HG02973 (cell line): ENCODE measurements around the gene RPL21.

ENCODE experiments used
- ATAC-seq: cut with Tn5 transposase; IDR thresholded peaks from one replicate; pipeline ENCODE4 v1.9.1; 2021; ENCODE audit warnings: moderate library complexity; ENCODE audit not compliant: unreplicated experiment

RPL21 gene

GRCh38 chr13:27257648-27258253 is 6.4 kb downstream of the RPL21 start:
- ATAC-seq = no peak

GRCh38 chr13:27258637-27259386 is 7.5 kb downstream of the RPL21 start:
- ATAC-seq = no peak

- no peak for ATAC-seq
Observed at GRCh38 chr13:27259831-27260230, 8.5 kb downstream of the RPL21 start.

GRCh38 chr13:27261396-27261795 is 10.0 kb downstream of the RPL21 start:
- ATAC-seq = no peak

GRCh38 chr13:27263438-27263837 is 12.1 kb downstream of the RPL21 start:
- no peak for ATAC-seq

- ATAC-seq = no peak
Observed at GRCh38 chr13:27264181-27264580, 12.8 kb downstream of the RPL21 start.

- no peak for ATAC-seq
Observed at GRCh38 chr13:27264648-27265047, 13.3 kb downstream of the RPL21 start.

GRCh38 chr13:27266917-27267316 is 15.6 kb downstream of the RPL21 start:
- no peak for ATAC-seq

GRCh38 chr13:27267596-27267995 is 16.2 kb downstream of the RPL21 start:
- no peak for ATAC-seq

GRCh38 chr13:27269114-27269665 is 17.8 kb downstream of the RPL21 start:
- no peak for ATAC-seq

GRCh38 chr13:27270594-27271520 is 19.5 kb downstream of the RPL21 start, which contains the start of gene RASL11A:
Gene RASL11A (plus strand): TSS chr13:27270830. CDS start chr13:27270945, 115 bp downstream.
- ATAC-seq = peak; percentile 81

- no peak for ATAC-seq
Observed at GRCh38 chr13:27271570-27272096, 20.3 kb downstream of the RPL21 start.

- no peak for ATAC-seq
Observed at GRCh38 chr13:27273658-27274425, 22.5 kb downstream of the RPL21 start.

- ATAC-seq = no peak
Observed at GRCh38 chr13:27274631-27275030, 23.3 kb downstream of the RPL21 start.

- no peak for ATAC-seq
Observed at GRCh38 chr13:27276188-27276587, 24.8 kb downstream of the RPL21 start.

GRCh38 chr13:27279506-27279905 is 28.1 kb downstream of the RPL21 start:
- no peak for ATAC-seq

- no peak for ATAC-seq
Observed at GRCh38 chr13:27280009-27280656, 28.8 kb downstream of the RPL21 start.

GRCh38 chr13:27280841-27281240 is 29.5 kb downstream of the RPL21 start:
- no peak for ATAC-seq

- no peak for ATAC-seq
Observed at GRCh38 chr13:27281420-27281819, 30.1 kb downstream of the RPL21 start.
